OCI-LY7 (cell line): ENCODE measurements around the gene WDR47. TPM values are rescaled to one million over a fixed set of nuclear protein-coding genes. Genes with fewer than 3 reads are reported as not detected.

Experiments
- Bru-seq: library from RNA; stranded (reverse); fragments of 400-500 nt; gene quantifications from one replicate; lab custom pipeline; 2021; lab: Mats Ljungman, UMichigan
- BruChase-seq, 2 experiments: library from RNA; stranded (reverse); fragments of 400-500 nt; gene quantifications; one replicate each; lab custom pipeline; 2021; lab: Mats Ljungman, UMichigan
- BruUV-seq: library from RNA; stranded (reverse); fragments of 400-500 nt; replicated peaks from 2 replicates; lab custom pipeline; 2021; lab: Mats Ljungman, UMichigan
- CTCF ChIA-PET: fragments of 300-600 bp; sonication (Branson Sonifier 250); formaldehyde crosslinking; loops from one replicate; lab custom pipeline; 2022; ENCODE audit warnings: antibody characterized with exemption; ENCODE audit not compliant: unreplicated experiment; lab: Charles Lee
- POLR2A ChIA-PET: fragments of 300-600 bp; sonication (Branson Sonifier 250); formaldehyde crosslinking; loops from one replicate; lab custom pipeline; 2022; ENCODE audit warnings: antibody characterized with exemption; lab: Charles Lee
- DNase-seq: peaks from one replicate; pipeline ENCODE4 v3.0.0-alpha.2; 2015; ENCODE audit warnings: low spot score
- H2AFZ ChIP-seq: fragments of 200-600 bp; sonication (generic), shearing (Covaris generic); 2 replicates; pipeline ENCODE4 v1.6.1; 2014; ENCODE audit warnings: mild to moderate bottlenecking, antibody characterized with exemption, low read length, moderate library complexity
- H3K27ac ChIP-seq: fragments of 200-600 bp; sonication (generic); 2 replicates; pipeline ENCODE4 v1.5.1; 2014; ENCODE audit warnings: mixed run types, low read depth, mild to moderate bottlenecking, moderate library complexity, low read length, inconsistent platforms; ENCODE audit not compliant: poor library complexity, severe bottlenecking
- H3K36me3 ChIP-seq: fragments of 200-600 bp; sonication (generic); 2 replicates; pipeline ENCODE4 v1.6.1; 2014; ENCODE audit warnings: mild to moderate bottlenecking, antibody characterized with exemption, low read length, moderate library complexity, mixed read lengths; ENCODE audit not compliant: insufficient read depth
- H3K4me1 ChIP-seq: fragments of 200-600 bp; sonication (generic); 2 replicates; pipeline ENCODE4 v1.5.1; 2014; ENCODE audit warnings: mild to moderate bottlenecking, low read length; ENCODE audit not compliant: insufficient read depth, poor library complexity, severe bottlenecking
- H3K4me2 ChIP-seq: fragments of 200-600 bp; sonication (generic); 2 replicates; pipeline ENCODE4 v1.6.1; 2014; ENCODE audit warnings: mild to moderate bottlenecking, low read length
- H3K4me3 ChIP-seq: fragments of 200-600 bp; sonication (generic); 2 replicates; pipeline ENCODE4 v1.5.1; 2014; ENCODE audit warnings: mild to moderate bottlenecking, low read depth, low read length; ENCODE audit not compliant: poor library complexity, severe bottlenecking
- H3K79me2 ChIP-seq: fragments of 200-600 bp; sonication (generic); 2 replicates; pipeline ENCODE4 v1.6.1; 2016; ENCODE audit warnings: low read depth, mild to moderate bottlenecking, low read length, moderate library complexity, mixed read lengths; ENCODE audit not compliant: insufficient read depth
- H3K9me2 ChIP-seq: fragments of 200-600 bp; sonication (generic); 2 replicates; pipeline ENCODE4 v1.6.1; 2016; ENCODE audit warnings: mild to moderate bottlenecking, low read length, mixed read lengths; ENCODE audit not compliant: insufficient read depth
- H3K9me3 ChIP-seq: fragments of 200-600 bp; sonication (generic); 2 replicates; pipeline ENCODE4 v1.6.1; 2014; ENCODE audit warnings: mild to moderate bottlenecking, mixed run types, low read length, mixed read lengths
- H4K20me1 ChIP-seq: fragments of 200-600 bp; sonication (generic); 2 replicates; pipeline ENCODE4 v1.6.1; 2014; ENCODE audit warnings: mild to moderate bottlenecking, antibody characterized with exemption, low read length, moderate library complexity, mixed read lengths; ENCODE audit not compliant: insufficient read depth
- CTCF ChIP-seq: fragments of 200-600 bp; sonication (generic); conservative IDR thresholded peaks from 2 replicates; pipeline ENCODE4 v1.5.1; 2014; ENCODE audit warnings: mild to moderate bottlenecking, antibody characterized with exemption, low read length, moderate library complexity, mixed read lengths
- EZH2phosphoT487 ChIP-seq: fragments of 200-600 bp; sonication (generic); IDR thresholded peaks from 2 replicates; pipeline ENCODE4 v1.6.1; 2018; ENCODE audit warnings: low read depth, borderline replicate concordance, mild to moderate bottlenecking, mixed run types, antibody characterized with exemption, low read length, moderate library complexity, mixed read lengths
- intact Hi-C: fragments of 100-400 bp; cut with micrococcal nuclease; formaldehyde crosslinking; loops from one replicate; pipeline ENCODE4 v1.10.0; 2022; ENCODE audit not compliant: unreplicated experiment
- long read RNA-seq: library from polyadenylated mRNA; stranded (forward); transcript quantifications from one replicate; pipeline ENCODE4 v2.0.0, GENCODE V29; 2022
- total RNA-seq, 2 experiments: library from RNA; depleted of rRNA in 1 of 2; stranded (reverse); fragments of >200 nt in 1 of 2; shearing (Covaris generic) in 1 of 2; gene quantifications; 2 replicates each; pipeline ENCODE4 v1.2.3, GENCODE V29; 2014 to 2022

Gene WDR47
- 6.6 and 11.0 TPM in 2 replicates for total RNA-seq (2014; rRNA removed; shearing (Covaris generic))
- total RNA-seq (2022): 9.4 and 12.0 TPM in 2 replicates
- percentile 61 among the genes with signal in this experiment for Bru-seq, nascent RNA
- BruChase-seq, experiment 1, labeled RNA remaining after a 6-hour chase: percentile 51 among the genes with signal in this experiment
- percentile 54 among the genes with signal in this experiment for BruChase-seq, experiment 2, labeled RNA remaining after a 2-hour chase
- long read RNA-seq, full-length matches to known transcripts: 12 of 17 reads
- long read RNA-seq, partial matches to known transcripts: 1 of 17 reads
- long read RNA-seq, other reads (novel, unspliced or antisense): 4 of 17 reads

DNA sequence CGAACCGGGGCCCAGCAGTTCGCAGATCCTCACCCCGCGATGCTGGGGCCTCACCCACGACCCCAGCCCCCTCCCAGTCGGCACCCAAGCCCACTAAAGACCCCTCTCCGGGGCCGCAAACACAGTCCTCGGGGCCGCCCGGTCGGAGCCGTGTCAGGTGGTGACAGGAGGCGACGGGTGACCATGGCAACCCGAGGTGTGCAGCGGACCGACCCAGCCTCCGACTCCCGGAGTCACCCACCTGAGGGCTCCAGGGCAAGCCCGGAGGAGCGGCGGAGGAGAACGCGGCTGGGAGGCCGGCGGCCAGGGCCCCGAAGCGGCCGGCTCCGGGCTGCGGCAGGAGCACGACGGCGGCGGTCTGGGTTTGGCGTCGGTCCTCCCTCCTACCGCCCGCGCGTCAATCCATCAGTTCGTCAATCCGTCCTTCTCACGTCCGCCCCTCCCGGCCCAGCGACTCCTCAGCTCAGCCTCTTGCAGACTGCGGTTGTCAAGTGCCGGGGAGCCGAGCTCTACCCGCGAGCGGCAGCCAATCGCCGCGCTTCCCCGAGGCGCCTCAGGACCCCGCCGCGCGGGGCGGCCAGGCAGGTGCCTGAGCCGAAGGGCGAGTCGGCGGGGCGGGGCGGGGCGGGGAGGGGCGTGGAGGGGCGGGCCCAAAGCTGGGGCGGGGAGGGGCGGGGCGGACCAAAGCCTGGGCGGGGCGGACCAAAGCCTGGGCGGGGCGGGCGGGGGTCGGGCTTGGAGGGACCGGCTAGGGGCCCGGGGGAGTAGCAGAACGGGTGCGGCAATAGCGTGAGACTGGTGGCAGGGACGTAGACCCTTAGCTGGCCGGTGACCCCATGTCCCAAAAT is at the start of gene WDR47:
Gene WDR47 (minus strand): TSS at position 482 of the 848 bp plus-strand sequence. CDS start 18,590 bp downstream, outside the sequence.
- TF ChIP-seq EZH2phosphoT487: no peak
- 0 out of 2 replicates have a peak, but pooled peaks have one; percentile 6 for TF ChIP-seq CTCF
- Histone ChIP-seq H3K9me2 (no peaks in the 10 kb centered on the region), H3K4me2 (peak within 1 kb of the TSS; percentile 96), H3K4me3 (peak within 1 kb of the TSS; percentile 82), H3K27ac (peak within 1 kb of the TSS; percentile 65), H3K36me3 (peaks cover 4% of the 10 kb centered on the region; the same call in 1 of the 2 replicates), H2AFZ (peak within 1 kb of the TSS; percentile 96), H3K4me1 (peaks cover 15% of the 10 kb centered on the region), H3K79me2 (peaks cover 31% of the 10 kb centered on the region), H4K20me1 (no peaks in the 10 kb centered on the region), H3K9me3 (no peaks in the 10 kb centered on the region)
- BruUV-seq: no TSS peak
- ChIA-PET POLR2A (interaction anchor here (1.0 to 1.9 kb wide), 6 partner anchors 21 to 79 kb away, joined by 4 to 10 read pairs (median 6); partner anchors contain the start of genes CLCC1 and TAF13), CTCF (interaction anchor here (0.6 kb wide), 1 partner anchor 145 kb away, joined by 5 read pairs; no protein-coding TSS in a partner anchor)
- DNase-seq: peak; percentile 98
- intact Hi-C loops: loop anchor here (1.0 to 2.0 kb wide), 4 partner anchors 17 to 349 kb away; partner anchors contain the start of genes CLCC1, PRPF38B and TMEM167B

- H3K4me3 ChIP-seq: peak overlapping the region; percentile 90
- DNase-seq: peak; percentile 45
- CTCF ChIA-PET: interaction anchor here (1.3 kb wide), 1 partner anchor 9 kb away, joined by 7 read pairs; no protein-coding TSS in a partner anchor
- H3K9me3 ChIP-seq: no peaks in the 10 kb centered on the region
- peaks cover 26% of the 10 kb centered on the region; the same call in 1 of the 2 replicates for H3K79me2 ChIP-seq
- peaks cover 19% of the 10 kb centered on the region for H3K4me1 ChIP-seq
- H3K4me2 ChIP-seq: peak overlapping the region; percentile 77
- peak overlapping the region; percentile 85 for H2AFZ ChIP-seq
- H3K36me3 ChIP-seq: peaks cover 34% of the 10 kb centered on the region
- BruUV-seq: TSS peak; percentile 68
- H3K9me2 ChIP-seq: no peaks in the 10 kb centered on the region
- intact Hi-C loops: loop anchor here (1.0 to 2.0 kb wide), 2 partner anchors 9 to 48 kb away; partner anchors contain the start of gene WDR47
- POLR2A ChIA-PET: interaction anchor here (0.5 to 2.8 kb wide), 14 partner anchors 9 to 392 kb away, joined by 3 to 34 read pairs (median 4); partner anchors contain the start of genes ATXN7L2, TAF13 and WDR47
- H4K20me1 ChIP-seq: no peaks in the 10 kb centered on the region
- peak overlapping the region; percentile 78 for H3K27ac ChIP-seq
- no peak for TF ChIP-seq CTCF
- no peak for TF ChIP-seq EZH2phosphoT487
Measured at GRCh38 chr1:109091078-109091838, 49.4 kb upstream of the WDR47 start.
